Measurements from ENCODE around the gene CCR1.
"Not testable (repeated sequence)": the region's sequence is repeated elsewhere in the genome, so short reads cannot be mapped to it uniquely, and the experiment has no call there.

Gene CCR1

GRCh38 chr3:46209746-46210470 lies 1.8 kb upstream of the CCR1 start:
- Histone ChIP-seq H3K4me3 (ENCODE audit: low read depth, low read length) (no peak overlapping the region), H3K4me1 (ENCODE audit: control insufficient read depth, insufficient read depth, low read length) (peaks cover 5% of the 10 kb centered on the region; the same call in 1 of the 2 replicates), H3K36me3 (ENCODE audit: control insufficient read depth, insufficient read depth, low read length) (no peaks in the 10 kb centered on the region), H3K27me3 (ENCODE audit: control insufficient read depth, insufficient read depth, low read length) (no peaks in the 10 kb centered on the region), H3K9me3 (ENCODE audit: control insufficient read depth, insufficient read depth, low read length) (no peaks in the 10 kb centered on the region), H3K27ac (ENCODE audit: low read depth, low read length) (no peak overlapping the region), H3K9ac (ENCODE audit: low read depth, low read length) (no peak overlapping the region)

DNA sequence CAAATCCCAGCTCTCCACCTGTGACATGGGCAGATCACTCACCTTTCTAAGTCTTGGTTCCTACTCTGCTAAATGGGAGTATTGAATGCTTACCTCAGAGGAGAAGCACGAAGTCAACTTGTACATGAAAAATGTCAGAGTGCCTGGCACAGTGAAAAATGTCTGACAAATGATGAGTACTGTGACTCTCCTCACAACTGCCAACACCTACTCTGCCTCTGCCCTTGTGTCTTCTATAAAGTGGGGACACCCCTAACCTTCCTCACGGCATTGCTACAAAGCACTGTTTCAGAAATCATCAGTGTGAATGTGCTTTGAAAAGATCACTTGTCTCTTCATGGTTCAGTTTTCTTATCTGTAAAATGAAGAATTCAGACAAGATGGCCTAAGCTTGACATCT lies 940 bp upstream of the CCR1 start:
- no peaks in the 10 kb centered on the region for H3K27me3 ChIP-seq (ENCODE audit: control insufficient read depth, insufficient read depth, low read length)
- no peaks in the 10 kb centered on the region for H3K9me3 ChIP-seq (ENCODE audit: control insufficient read depth, insufficient read depth, low read length)
- H3K36me3 ChIP-seq (ENCODE audit: control insufficient read depth, insufficient read depth, low read length): no peaks in the 10 kb centered on the region
- no peak overlapping the region for H3K4me3 ChIP-seq (ENCODE audit: low read depth, low read length)
- peaks cover 5% of the 10 kb centered on the region; the same call in 1 of the 2 replicates for H3K4me1 ChIP-seq (ENCODE audit: control insufficient read depth, insufficient read depth, low read length)
- H3K27ac ChIP-seq (ENCODE audit: low read depth, low read length): no peak overlapping the region
- H3K9ac ChIP-seq (ENCODE audit: low read depth, low read length): no peak overlapping the region

- not testable (repeated sequence) for H3K9me3 ChIP-seq (ENCODE audit: control insufficient read depth, insufficient read depth, low read length); H3K27ac ChIP-seq (ENCODE audit: low read depth, low read length); H3K9ac ChIP-seq (ENCODE audit: low read depth, low read length); H3K27me3 ChIP-seq (ENCODE audit: control insufficient read depth, insufficient read depth, low read length); H3K36me3 ChIP-seq (ENCODE audit: control insufficient read depth, insufficient read depth, low read length); H3K4me3 ChIP-seq (ENCODE audit: low read depth, low read length); H3K4me1 ChIP-seq (ENCODE audit: control insufficient read depth, insufficient read depth, low read length)
These were observed 599 bp downstream of the CCR1 start for GRCh38 chr3:46207514-46207913.

GRCh38 chr3:46206282-46207015 lies 1.7 kb downstream of the CCR1 start:
- Histone ChIP-seq H3K4me1 (ENCODE audit: control insufficient read depth, insufficient read depth, low read length) (peaks cover 5% of the 10 kb centered on the region; the same call in 1 of the 2 replicates), H3K27me3 (ENCODE audit: control insufficient read depth, insufficient read depth, low read length) (no peaks in the 10 kb centered on the region), H3K9ac (ENCODE audit: low read depth, low read length) (no peak overlapping the region), H3K4me3 (ENCODE audit: low read depth, low read length) (no peak overlapping the region), H3K9me3 (ENCODE audit: control insufficient read depth, insufficient read depth, low read length) (no peaks in the 10 kb centered on the region), H3K36me3 (ENCODE audit: control insufficient read depth, insufficient read depth, low read length) (no peaks in the 10 kb centered on the region), H3K27ac (ENCODE audit: low read depth, low read length) (no peak overlapping the region)

- H3K4me3 ChIP-seq (ENCODE audit: low read depth, low read length): no peak overlapping the region
These were observed 2.7 kb downstream of the CCR1 start for GRCh38 chr3:46205286-46205960.

GRCh38 chr3:46203681-46204080 lies 4.4 kb downstream of the CCR1 start:
- no peak overlapping the region for H3K4me3 ChIP-seq (ENCODE audit: low read depth, low read length)
- H3K27ac ChIP-seq (ENCODE audit: low read depth, low read length): no peak overlapping the region
- H3K9ac ChIP-seq (ENCODE audit: low read depth, low read length): no peak overlapping the region
- no peaks in the 10 kb centered on the region for H3K36me3 ChIP-seq (ENCODE audit: control insufficient read depth, insufficient read depth, low read length)
- H3K9me3 ChIP-seq (ENCODE audit: control insufficient read depth, insufficient read depth, low read length): no peaks in the 10 kb centered on the region
- no peaks in the 10 kb centered on the region for H3K27me3 ChIP-seq (ENCODE audit: control insufficient read depth, insufficient read depth, low read length)
- H3K4me1 ChIP-seq (ENCODE audit: control insufficient read depth, insufficient read depth, low read length): peaks cover 5% of the 10 kb centered on the region; the same call in 1 of the 2 replicates

More at GRCh38 chr3:46205286-46205960, 2.7 kb downstream of the CCR1 start:
- no peak overlapping the region for H3K9ac ChIP-seq (ENCODE audit: low read depth, low read length)
- no peaks in the 10 kb centered on the region for H3K27me3 ChIP-seq (ENCODE audit: control insufficient read depth, insufficient read depth, low read length)
- no peaks in the 10 kb centered on the region for H3K9me3 ChIP-seq (ENCODE audit: control insufficient read depth, insufficient read depth, low read length)
- H3K4me1 ChIP-seq (ENCODE audit: control insufficient read depth, insufficient read depth, low read length): peaks cover 5% of the 10 kb centered on the region; the same call in 1 of the 2 replicates
- H3K36me3 ChIP-seq (ENCODE audit: control insufficient read depth, insufficient read depth, low read length): no peaks in the 10 kb centered on the region
- H3K27ac ChIP-seq (ENCODE audit: low read depth, low read length): no peak overlapping the region

GRCh38 chr3:46202535-46202934 lies 5.6 kb downstream of the CCR1 start:
- Histone ChIP-seq H3K36me3 (ENCODE audit: control insufficient read depth, insufficient read depth, low read length) (no peaks in the 10 kb centered on the region), H3K27me3 (ENCODE audit: control insufficient read depth, insufficient read depth, low read length) (no peaks in the 10 kb centered on the region), H3K4me1 (ENCODE audit: control insufficient read depth, insufficient read depth, low read length) (peaks cover 5% of the 10 kb centered on the region; the same call in 1 of the 2 replicates)

DNA sequence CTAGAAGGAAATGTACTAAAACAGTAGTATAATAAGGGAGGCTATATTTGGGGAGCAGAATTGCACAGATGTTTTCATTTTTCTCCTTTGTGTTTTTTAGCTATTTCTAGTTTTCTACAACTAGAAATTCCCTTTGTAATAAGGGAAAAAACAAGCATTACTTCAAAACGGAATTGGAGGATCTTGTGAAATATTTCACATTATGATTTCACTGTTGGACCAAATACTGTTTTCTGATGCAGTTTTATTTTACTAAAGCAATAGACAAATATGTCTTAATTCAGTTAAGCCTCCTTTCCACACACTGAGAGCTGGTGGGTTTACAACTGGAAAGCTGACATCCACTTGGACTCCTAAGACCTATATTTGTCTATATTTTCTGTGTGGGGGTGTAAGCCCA lies 7.3 kb downstream of the CCR1 start:
- no peak overlapping the region for H3K9ac ChIP-seq (ENCODE audit: low read depth, low read length)
- no peaks in the 10 kb centered on the region for H3K36me3 ChIP-seq (ENCODE audit: control insufficient read depth, insufficient read depth, low read length)
- no peaks in the 10 kb centered on the region for H3K9me3 ChIP-seq (ENCODE audit: control insufficient read depth, insufficient read depth, low read length)
- H3K4me3 ChIP-seq (ENCODE audit: low read depth, low read length): no peak overlapping the region
- no peaks in the 10 kb centered on the region for H3K4me1 ChIP-seq (ENCODE audit: control insufficient read depth, insufficient read depth, low read length)
- H3K27ac ChIP-seq (ENCODE audit: low read depth, low read length): no peak overlapping the region
- H3K27me3 ChIP-seq (ENCODE audit: control insufficient read depth, insufficient read depth, low read length): no peaks in the 10 kb centered on the region

More at GRCh38 chr3:46202535-46202934, 5.6 kb downstream of the CCR1 start:
- no peak overlapping the region for H3K9ac ChIP-seq (ENCODE audit: low read depth, low read length)
- H3K9me3 ChIP-seq (ENCODE audit: control insufficient read depth, insufficient read depth, low read length): no peaks in the 10 kb centered on the region
- no peak overlapping the region for H3K27ac ChIP-seq (ENCODE audit: low read depth, low read length)
- H3K4me3 ChIP-seq (ENCODE audit: low read depth, low read length): no peak overlapping the region

DNA sequence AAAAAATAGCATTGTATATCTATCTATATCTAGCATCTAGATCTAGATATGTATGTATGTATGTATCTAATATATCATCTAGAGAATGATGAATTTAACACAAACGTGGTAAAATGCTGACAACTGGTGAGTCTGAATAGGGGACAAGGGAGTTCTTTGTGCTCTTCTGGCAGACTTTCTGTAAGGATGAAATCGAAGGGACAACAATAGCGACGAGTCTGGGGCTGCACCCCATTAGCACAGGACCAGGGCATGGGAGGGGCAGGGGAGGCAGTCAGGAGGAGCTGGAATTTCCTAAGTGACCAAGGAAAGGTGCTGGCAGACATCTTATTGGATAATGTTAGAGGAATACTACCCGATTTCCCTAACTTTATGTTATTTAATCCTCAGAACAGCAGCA lies 7.9 kb downstream of the CCR1 start:
- H3K9ac ChIP-seq (ENCODE audit: low read depth, low read length): no peak overlapping the region
- H3K4me1 ChIP-seq (ENCODE audit: control insufficient read depth, insufficient read depth, low read length): no peaks in the 10 kb centered on the region
- H3K27me3 ChIP-seq (ENCODE audit: control insufficient read depth, insufficient read depth, low read length): no peaks in the 10 kb centered on the region
- H3K36me3 ChIP-seq (ENCODE audit: control insufficient read depth, insufficient read depth, low read length): no peaks in the 10 kb centered on the region
- peaks cover 3% of the 10 kb centered on the region; the same call in 1 of the 2 replicates for H3K9me3 ChIP-seq (ENCODE audit: control insufficient read depth, insufficient read depth, low read length)
- no peak overlapping the region for H3K27ac ChIP-seq (ENCODE audit: low read depth, low read length)
- no peak overlapping the region for H3K4me3 ChIP-seq (ENCODE audit: low read depth, low read length)

GRCh38 chr3:46196261-46196957 lies 11.7 kb downstream of the CCR1 start:
- peaks cover 11% of the 10 kb centered on the region; the same call in 1 of the 2 replicates for H3K9me3 ChIP-seq (ENCODE audit: control insufficient read depth, insufficient read depth, low read length)
- no peak overlapping the region for H3K9ac ChIP-seq (ENCODE audit: low read depth, low read length)
- no peak overlapping the region for H3K27ac ChIP-seq (ENCODE audit: low read depth, low read length)
- H3K4me1 ChIP-seq (ENCODE audit: control insufficient read depth, insufficient read depth, low read length): no peaks in the 10 kb centered on the region
- no peaks in the 10 kb centered on the region for H3K27me3 ChIP-seq (ENCODE audit: control insufficient read depth, insufficient read depth, low read length)
- no peak overlapping the region for H3K4me3 ChIP-seq (ENCODE audit: low read depth, low read length)
- H3K36me3 ChIP-seq (ENCODE audit: control insufficient read depth, insufficient read depth, low read length): no peaks in the 10 kb centered on the region
